Caco-2 (cell line): ENCODE results near the gene TTLL11. TPM values are rescaled to one million over a fixed set of nuclear protein-coding genes. Genes with fewer than 3 reads are reported as not detected.

ENCODE experiments used
- BruUV-seq: library from RNA; stranded (reverse); fragments of 400-500 nt; replicated peaks from 2 replicates; lab custom pipeline; 2021; lab: Mats Ljungman, UMichigan
- CTCF ChIA-PET: fragments of 300-600 bp; sonication (Branson Sonifier 250); formaldehyde crosslinking; loops from one replicate; lab custom pipeline; 2022; ENCODE audit warnings: antibody characterized with exemption; lab: Charles Lee
- POLR2A ChIA-PET: fragments of 300-600 bp; sonication (Branson Sonifier 250); formaldehyde crosslinking; loops from one replicate; lab custom pipeline; 2022; ENCODE audit warnings: antibody characterized with exemption; lab: Charles Lee
- DNase-seq, 2 experiments: peaks; one replicate each; pipeline versions ENCODE4 v3.0.0 to v3.0.0-alpha.2; 2020 to 2022
- H3K27me3 ChIP-seq: replicated peaks from 2 replicates; pipeline ENCODE4 v1.6.0; 2011; ENCODE audit warnings: low read length; ENCODE audit not compliant: control insufficient read depth, insufficient read depth
- H3K36me3 ChIP-seq: 2 replicates; pipeline ENCODE4 v1.5.1; 2011; ENCODE audit warnings: low read length; ENCODE audit not compliant: control insufficient read depth, insufficient read depth
- H3K4me1 ChIP-seq: fragments of 250-450 bp; sonication (Bioruptor Pico); 2 replicates; pipeline ENCODE4 v1.5.1; 2020; ENCODE audit warnings: mild to moderate bottlenecking
- H3K4me3 ChIP-seq: 2 replicates; pipeline ENCODE4 v1.5.1; 2011; ENCODE audit warnings: low read depth, mild to moderate bottlenecking, control low read depth, low read length
- H3K9me3 ChIP-seq: fragments of 250-450 bp; sonication (Bioruptor Pico); 2 replicates; pipeline ENCODE4 v1.5.1; 2020; ENCODE audit warnings: mild to moderate bottlenecking, moderate library complexity
- H3K27ac Mint-ChIP-seq: one replicate; pipeline ENCODE4 v1.8.0; 2022; ENCODE audit warnings: mixed read lengths; ENCODE audit not compliant: unreplicated experiment
- H3K27me3 Mint-ChIP-seq: one replicate; pipeline ENCODE4 v1.8.0; 2022; ENCODE audit warnings: mixed read lengths; ENCODE audit not compliant: insufficient read depth, unreplicated experiment
- H3K36me3 Mint-ChIP-seq: one replicate; pipeline ENCODE4 v1.8.0; 2022; ENCODE audit warnings: mild to moderate bottlenecking, mixed read lengths; ENCODE audit not compliant: insufficient read depth, unreplicated experiment
- H3K4me1 Mint-ChIP-seq: one replicate; pipeline ENCODE4 v1.8.0; 2022; ENCODE audit warnings: low read depth, mixed read lengths; ENCODE audit not compliant: unreplicated experiment
- H3K4me3 Mint-ChIP-seq: one replicate; pipeline ENCODE4 v1.8.0; 2022; ENCODE audit warnings: mild to moderate bottlenecking, moderate library complexity, mixed read lengths; ENCODE audit not compliant: unreplicated experiment
- H3K9me3 Mint-ChIP-seq: one replicate; pipeline ENCODE4 v1.8.0; 2022; ENCODE audit warnings: mixed read lengths; ENCODE audit not compliant: unreplicated experiment
- CTCF ChIP-seq, 2 experiments: fragments of 200-600 bp in 1 of 2; IDR thresholded peaks; 1 replicate in 1 of 2; 2 replicates in 1 of 2; pipeline versions ENCODE4 v1.5.1 to v1.8.0; 2011 to 2022; ENCODE audit warnings: antibody characterized with exemption in 1 of 2, control low read depth in 1 of 2, inconsistent platforms in 1 of 2, low read depth in 1 of 2, low read length in 1 of 2, mild to moderate bottlenecking in 1 of 2, moderate library complexity in 1 of 2; ENCODE audit not compliant: insufficient read depth in 1 of 2, severe bottlenecking in 1 of 2, unreplicated experiment in 1 of 2
- intact Hi-C: fragments of 100-400 bp; cut with micrococcal nuclease; formaldehyde crosslinking; loops from one replicate; pipeline ENCODE4 v1.10.0; 2022; ENCODE audit not compliant: unreplicated experiment
- total RNA-seq: library from RNA; stranded (reverse); gene quantifications from 2 replicates; pipeline ENCODE4 v1.2.3, GENCODE V29; 2022

The TTLL11 gene
- total RNA-seq, 1 experiment from 2014 or later = 4.4 TPM

- intact Hi-C loops = no loop called here
- no peak overlapping the region for H3K4me3 ChIP-seq
- Mint-ChIP-seq H3K4me3 (no peak overlapping the region), H3K36me3 (peaks cover 5% of the 10 kb centered on the region), H3K27ac (no peak overlapping the region), H3K27me3 (no peaks in the 10 kb centered on the region), H3K4me1 (no peaks in the 10 kb centered on the region), H3K9me3 (no peaks in the 10 kb centered on the region)
- BruUV-seq = no TSS peak
- no peak for DNase-seq
- ChIA-PET POLR2A (no interaction called here), CTCF (no interaction called here)
- no peaks in the 10 kb centered on the region for H3K4me1 ChIP-seq
- no peaks in the 10 kb centered on the region for H3K27me3 ChIP-seq
- no peaks in the 10 kb centered on the region for H3K36me3 ChIP-seq
- TF ChIP-seq CTCF (IDR thresholded peaks at IDR 0.05; ENCODE audit: insufficient read depth in 1 of 2, low read depth in 1 of 2, low read length in 1 of 2, severe bottlenecking in 1 of 2, unreplicated experiment in 1 of 2) = no peak
- no peaks in the 10 kb centered on the region for H3K9me3 ChIP-seq
These were observed 42.9 kb downstream of the TTLL11 start for GRCh38 chr9:122050167-122050566.

- POLR2A ChIA-PET = no interaction called here
- Histone ChIP-seq H3K36me3 (no peaks in the 10 kb centered on the region), H3K4me3 (no peak overlapping the region), H3K27me3 (no peaks in the 10 kb centered on the region), H3K4me1 (no peaks in the 10 kb centered on the region), H3K9me3 (no peaks in the 10 kb centered on the region)
- Mint-ChIP-seq H3K36me3 (no peaks in the 10 kb centered on the region), H3K27ac (no peak overlapping the region), H3K27me3 (no peaks in the 10 kb centered on the region), H3K4me1 (no peaks in the 10 kb centered on the region), H3K9me3 (no peaks in the 10 kb centered on the region), H3K4me3 (no peak overlapping the region)
- no TSS peak for BruUV-seq
- intact Hi-C loops = no loop called here
- CTCF ChIA-PET = interaction anchor here (0.9 kb wide), 1 partner anchor 57 kb away, joined by 3 read pairs; no protein-coding TSS in a partner anchor
- DNase-seq = no peak
- no peak for TF ChIP-seq CTCF (IDR thresholded peaks at IDR 0.05; ENCODE audit: insufficient read depth in 1 of 2, low read depth in 1 of 2, low read length in 1 of 2, severe bottlenecking in 1 of 2, unreplicated experiment in 1 of 2)
These were observed 51.1 kb downstream of the TTLL11 start for GRCh38 chr9:122042056-122042455.

- Mint-ChIP-seq H3K27ac (no peak overlapping the region), H3K4me3 (no peak overlapping the region), H3K36me3 (no peaks in the 10 kb centered on the region), H3K9me3 (no peaks in the 10 kb centered on the region), H3K27me3 (no peaks in the 10 kb centered on the region), H3K4me1 (no peaks in the 10 kb centered on the region)
- Histone ChIP-seq H3K27me3 (no peaks in the 10 kb centered on the region), H3K4me3 (no peak overlapping the region), H3K36me3 (no peaks in the 10 kb centered on the region), H3K4me1 (no peaks in the 10 kb centered on the region), H3K9me3 (no peaks in the 10 kb centered on the region)
- BruUV-seq = no TSS peak
- ChIA-PET CTCF (no interaction called here), POLR2A (no interaction called here)
- no peak for TF ChIP-seq CTCF (IDR thresholded peaks at IDR 0.05; ENCODE audit: insufficient read depth in 1 of 2, low read depth in 1 of 2, low read length in 1 of 2, severe bottlenecking in 1 of 2, unreplicated experiment in 1 of 2)
- intact Hi-C loops = no loop called here
- no peak for DNase-seq
These were observed 52.4 kb downstream of the TTLL11 start for GRCh38 chr9:122040561-122041242.
